ENCODE results near the gene RAB11FIP4.

GRCh38 chr17:31392002-31392855 is 754 bp downstream of the RAB11FIP4 start:
- TF ChIP-seq CTCF (IDR thresholded peaks at IDR 0.05): no peak
- TF ChIP-seq EZH2 (IDR thresholded peaks at IDR 0.05; ENCODE audit: borderline replicate concordance, insufficient read depth, low read depth, low read length, poor library complexity, severe bottlenecking): no peak
